ENCODE measurements around the gene WWOX.
"Not testable (repeated sequence)": the region's sequence is repeated elsewhere in the genome, so short reads cannot be mapped to it uniquely, and the experiment has no call there.

Gene WWOX

DNA sequence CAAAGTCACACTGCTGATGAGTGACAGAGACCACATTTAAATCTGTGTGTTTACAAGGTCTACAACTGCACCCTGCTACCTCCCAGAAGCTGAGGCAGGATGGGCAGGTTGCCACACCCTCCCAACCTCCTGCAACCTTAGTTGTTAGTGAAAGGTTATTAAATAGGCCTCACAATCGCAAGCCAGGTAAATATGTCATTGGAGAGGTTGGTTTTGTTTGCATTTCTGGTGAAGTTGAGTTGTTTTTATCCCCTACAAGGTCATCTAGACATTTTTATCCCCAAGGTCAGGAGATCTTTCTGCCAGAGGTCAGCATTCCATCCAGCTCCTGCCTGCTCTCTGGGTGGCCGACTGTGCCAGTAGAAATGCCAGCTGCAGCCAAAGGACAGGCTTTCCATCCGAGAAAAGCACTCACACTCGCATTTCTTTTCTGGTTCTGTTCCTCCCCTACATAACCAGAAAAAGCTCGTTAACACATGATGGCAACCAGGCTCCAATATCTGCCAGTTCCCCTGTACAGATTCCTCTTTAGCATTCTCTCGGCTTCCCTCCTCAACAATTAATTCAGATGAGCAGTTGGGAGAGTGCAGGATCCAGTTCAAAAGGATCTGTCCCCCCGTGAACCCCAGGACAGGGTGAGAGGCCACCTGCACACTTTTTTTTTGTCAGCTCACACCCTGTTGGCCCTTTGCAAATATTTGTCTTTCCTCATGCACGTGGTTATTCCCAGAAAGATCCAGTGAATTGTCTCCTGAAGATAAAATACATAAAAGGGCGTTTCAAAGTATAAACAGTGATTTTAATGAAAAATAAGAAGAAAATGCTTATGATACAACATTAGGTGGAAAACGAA lies 938.3 kb downstream of the WWOX start:
- DNase-seq (ENCODE audit: low spot score), result no peak

- no peak for DNase-seq (ENCODE audit: low spot score)
Observed at GRCh38 chr16:79041206-79041605, 941.8 kb downstream of the WWOX start.

DNA sequence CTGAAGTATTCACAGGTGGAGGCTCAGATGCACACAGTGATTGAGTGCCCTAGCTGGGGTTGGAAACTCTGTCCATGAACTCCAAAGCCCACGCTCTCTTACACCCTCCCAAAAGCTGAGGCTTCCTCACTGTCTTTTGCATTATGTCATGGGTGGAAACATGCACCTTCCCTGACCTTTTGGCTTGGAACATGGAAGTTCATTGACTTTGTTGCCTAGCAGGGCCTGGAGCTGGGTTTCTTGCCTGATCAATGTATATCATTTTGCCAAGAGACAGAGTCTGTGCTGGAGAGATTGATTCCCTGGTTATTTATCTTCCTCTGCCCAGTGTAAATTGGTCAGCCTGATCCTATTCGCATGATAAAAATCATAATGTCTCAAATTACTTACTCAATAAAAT lies 942.7 kb downstream of the WWOX start:
- DNase-seq (ENCODE audit: low spot score), result no peak

DNA sequence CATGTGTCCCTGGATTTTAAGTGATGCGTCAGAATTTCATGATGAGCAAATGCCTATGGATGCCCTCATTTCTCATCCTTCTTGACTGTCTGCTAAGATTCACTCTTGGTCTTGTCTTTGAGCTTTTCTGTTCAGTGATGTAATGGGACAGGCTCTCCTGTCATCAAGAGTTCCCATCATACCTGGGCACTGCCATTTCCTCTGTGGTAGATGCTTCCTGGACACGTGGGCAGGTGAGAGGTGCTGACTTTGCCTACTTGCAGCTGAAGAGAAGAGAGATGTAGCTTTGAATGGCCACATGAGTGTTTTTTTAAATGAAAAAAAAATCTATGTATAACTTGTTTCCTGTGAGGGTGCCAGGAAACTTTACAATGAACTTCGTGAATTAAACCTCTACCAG lies 943.4 kb downstream of the WWOX start:
- no peak for DNase-seq (ENCODE audit: low spot score)

GRCh38 chr16:79045191-79045590 lies 945.7 kb downstream of the WWOX start:
- no peak for DNase-seq (ENCODE audit: low spot score)

- DNase-seq (ENCODE audit: low spot score), result no peak
Observed at GRCh38 chr16:79047337-79047736, 947.9 kb downstream of the WWOX start.

GRCh38 chr16:79049040-79049439 lies 949.6 kb downstream of the WWOX start:
- no peak for DNase-seq (ENCODE audit: low spot score)

DNA sequence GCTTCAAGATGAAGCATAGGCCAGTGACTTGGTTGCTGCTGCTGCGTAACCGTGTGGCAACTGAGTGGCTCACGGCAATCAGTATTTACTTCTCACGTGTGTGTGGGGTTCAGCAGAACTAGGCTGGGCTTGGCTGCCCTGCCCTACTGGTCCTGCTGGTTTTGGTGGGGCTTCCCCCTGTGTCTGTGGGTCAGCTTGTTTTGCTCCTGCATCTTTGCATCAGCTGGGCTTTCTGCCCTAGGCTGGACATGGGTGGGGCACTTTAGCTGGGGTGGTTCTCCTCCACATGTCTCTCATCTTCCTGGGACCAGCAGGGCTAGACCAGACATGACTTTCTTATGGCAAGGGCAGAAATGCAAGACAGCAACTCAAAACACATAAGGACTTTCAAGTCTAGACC lies 950.6 kb downstream of the WWOX start:
- no peak for DNase-seq (ENCODE audit: low spot score)

DNA sequence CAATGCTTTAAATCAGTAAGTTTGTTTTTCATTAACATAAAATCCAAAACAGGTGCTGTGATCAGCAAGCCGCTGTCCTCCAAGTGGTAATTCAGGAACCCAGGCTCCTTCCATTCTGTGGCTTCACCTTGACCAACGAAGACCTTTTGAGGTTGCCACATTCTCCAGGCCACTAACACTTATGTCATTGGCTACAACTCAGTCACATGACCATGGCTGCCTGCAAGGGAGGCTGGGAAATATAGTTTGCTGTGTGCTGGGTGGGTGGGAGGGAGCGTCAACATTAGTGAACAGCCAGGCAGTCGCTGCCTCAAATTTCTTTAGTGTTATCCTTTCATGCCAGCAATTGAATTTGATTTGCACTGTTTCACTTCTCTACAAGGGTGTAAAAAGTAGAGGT lies 951.9 kb downstream of the WWOX start:
- DNase-seq (ENCODE audit: low spot score), result no peak

- DNase-seq (ENCODE audit: low spot score), result not testable (repeated sequence)
Observed at GRCh38 chr16:79052198-79052597, 952.7 kb downstream of the WWOX start.

- DNase-seq (ENCODE audit: low spot score), result no peak
Observed at GRCh38 chr16:79053577-79053976, 954.1 kb downstream of the WWOX start.

- no peak for DNase-seq (ENCODE audit: low spot score)
Observed at GRCh38 chr16:79054211-79054984, 954.9 kb downstream of the WWOX start.

DNA sequence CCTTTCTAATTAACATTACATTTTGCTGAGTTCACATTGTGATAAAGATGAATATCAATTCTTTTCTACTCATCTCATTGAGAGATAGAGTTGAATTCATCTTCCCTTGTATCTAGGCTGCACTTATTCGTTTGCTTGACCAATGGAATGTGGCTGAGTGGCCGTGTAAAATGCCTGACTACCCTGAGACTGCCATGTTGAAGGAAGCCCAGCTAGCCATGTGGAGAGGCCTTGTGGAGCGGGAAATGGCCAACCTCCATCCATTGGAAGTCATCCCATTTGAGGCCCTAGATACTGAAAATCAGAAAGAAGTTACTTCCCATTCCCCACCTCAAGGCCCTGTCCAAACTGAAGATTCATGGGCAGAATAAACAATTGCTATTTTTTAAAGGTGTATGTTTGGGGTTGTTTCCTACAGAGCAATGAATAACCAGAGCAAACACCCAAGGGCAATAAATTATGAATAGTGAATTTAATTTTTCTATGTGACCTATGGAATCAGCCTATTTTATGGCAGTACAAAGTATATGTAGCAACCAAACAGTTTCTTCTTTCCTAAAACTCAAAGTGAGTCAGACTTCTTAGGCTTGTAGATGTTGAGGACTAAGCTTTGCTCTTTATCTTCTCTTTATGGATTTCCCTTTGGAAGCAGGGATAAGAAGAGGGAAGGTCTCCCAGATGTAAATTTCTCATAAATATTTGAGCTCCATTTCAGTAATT lies 956.0 kb downstream of the WWOX start:
- DNase-seq (ENCODE audit: low spot score), result no peak

- no peak for DNase-seq (ENCODE audit: low spot score)
Observed at GRCh38 chr16:79061181-79061580, 961.7 kb downstream of the WWOX start.

DNA sequence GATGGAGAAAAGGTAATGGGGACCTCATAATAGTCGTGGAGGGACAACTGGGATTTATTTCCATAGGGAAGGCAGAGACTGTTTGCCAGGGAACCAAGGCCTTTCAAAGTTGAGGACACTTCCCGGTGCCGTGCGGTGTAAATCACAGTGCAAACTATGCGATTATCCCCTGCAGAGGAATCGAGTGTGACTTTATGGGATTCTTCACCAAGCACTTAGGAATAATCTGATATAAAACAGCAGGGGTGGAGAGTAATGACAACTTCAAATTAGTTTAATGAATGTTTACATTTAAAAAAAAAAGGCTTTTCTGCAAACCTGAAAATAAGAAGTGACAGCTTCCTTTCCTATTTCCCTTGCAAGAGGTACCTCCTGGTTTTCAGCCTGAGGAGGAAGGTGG lies 962.9 kb downstream of the WWOX start:
- no peak for DNase-seq (ENCODE audit: low spot score)

DNA sequence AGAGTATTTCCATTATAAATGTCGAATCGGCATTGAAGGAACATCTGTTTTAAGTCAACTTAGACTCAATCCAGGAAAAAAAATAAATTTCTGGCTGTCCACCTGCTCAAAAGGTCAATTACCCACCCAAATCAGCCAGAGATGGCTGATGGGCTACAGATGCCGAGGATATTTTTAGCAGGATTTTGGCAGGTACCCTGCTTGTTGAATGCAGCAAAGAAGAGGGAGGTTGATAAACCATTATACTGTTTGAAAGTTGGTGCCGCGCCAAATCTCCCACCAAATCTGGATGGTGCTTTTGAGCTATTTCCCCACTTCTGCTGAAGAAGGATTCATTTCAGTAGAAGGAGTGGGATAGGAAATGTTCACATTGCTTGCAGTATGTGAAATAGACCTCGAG lies 963.4 kb downstream of the WWOX start:
- no peak for DNase-seq (ENCODE audit: low spot score)

DNA sequence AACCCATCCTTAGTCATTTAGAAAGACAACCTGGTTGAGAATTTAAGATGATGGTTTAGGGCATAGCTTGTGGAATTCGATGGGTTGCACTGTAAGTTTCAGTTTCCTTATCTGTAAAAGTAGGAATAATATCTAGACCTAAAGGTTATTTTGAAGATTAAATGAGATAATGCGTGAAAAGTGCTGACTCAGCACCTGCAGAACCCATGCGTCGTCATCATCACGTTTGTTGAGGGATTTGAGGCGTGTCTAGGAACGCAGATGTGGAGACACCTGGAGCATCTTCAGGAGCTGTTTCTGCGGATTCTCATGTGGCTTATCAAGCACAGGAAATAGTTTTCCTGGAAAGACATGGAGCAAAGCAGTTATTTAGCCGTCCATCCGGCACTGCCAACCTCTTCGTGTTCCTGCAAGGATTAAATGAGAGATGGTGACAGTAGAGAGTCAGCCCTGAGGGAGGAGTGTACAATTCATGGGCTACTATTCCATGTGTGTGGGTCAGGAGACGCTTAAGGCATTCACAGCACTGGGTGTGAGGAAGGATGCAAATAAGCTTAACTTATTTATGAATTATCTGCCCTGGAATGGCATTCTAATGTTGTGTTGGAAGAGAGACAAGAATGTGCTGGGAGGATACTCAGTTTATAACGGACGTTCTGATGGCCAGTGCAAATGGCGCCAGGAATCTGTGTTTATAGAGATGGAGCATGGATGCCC lies 965.0 kb downstream of the WWOX start:
- DNase-seq (ENCODE audit: low spot score), result no peak

- DNase-seq (ENCODE audit: low spot score), result no peak
Observed at GRCh38 chr16:79066561-79066960, 967.1 kb downstream of the WWOX start.

DNA sequence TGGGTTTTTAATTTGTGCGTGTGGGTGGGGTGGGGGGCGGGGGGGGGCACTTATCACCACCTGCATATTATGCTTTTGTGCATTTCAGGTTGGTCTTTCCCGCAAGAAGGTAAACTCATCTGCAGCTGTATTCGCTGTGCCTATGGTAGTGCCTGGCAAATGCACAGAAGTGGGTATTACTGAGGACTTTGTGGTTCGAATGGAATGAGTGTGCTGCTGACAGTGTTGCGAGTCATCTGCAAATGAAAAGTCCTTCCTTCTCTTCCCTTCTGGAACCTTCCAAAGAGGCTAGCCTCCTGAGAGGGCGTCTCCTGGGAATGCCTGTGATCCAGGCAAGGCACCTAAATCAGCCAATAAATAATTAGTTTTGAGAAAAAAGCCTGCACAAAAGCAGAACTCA lies 968.1 kb downstream of the WWOX start:
- no peak for DNase-seq (ENCODE audit: low spot score)

- DNase-seq (ENCODE audit: low spot score), result no peak
Observed at GRCh38 chr16:79069121-79069520, 969.7 kb downstream of the WWOX start.

DNA sequence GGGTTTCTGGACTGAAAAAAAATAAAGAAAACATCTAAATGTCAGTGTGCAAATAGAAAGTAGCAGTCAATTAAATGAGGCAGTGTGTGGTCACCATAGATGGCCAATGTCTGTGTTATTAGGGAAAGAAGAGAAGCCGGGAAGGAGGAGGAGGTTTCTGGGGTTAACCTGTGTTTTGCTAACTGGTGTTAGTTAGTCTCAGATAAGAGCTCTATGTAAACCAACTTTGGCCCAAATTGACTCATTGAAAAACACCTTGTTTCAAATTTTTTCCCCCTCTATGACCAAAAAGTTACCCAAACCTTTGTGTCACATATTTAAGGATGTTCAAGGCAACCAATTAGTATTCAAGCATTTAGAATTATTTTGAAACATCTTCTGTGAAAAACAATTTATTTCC lies 970.2 kb downstream of the WWOX start:
- no peak for DNase-seq (ENCODE audit: low spot score)

DNA sequence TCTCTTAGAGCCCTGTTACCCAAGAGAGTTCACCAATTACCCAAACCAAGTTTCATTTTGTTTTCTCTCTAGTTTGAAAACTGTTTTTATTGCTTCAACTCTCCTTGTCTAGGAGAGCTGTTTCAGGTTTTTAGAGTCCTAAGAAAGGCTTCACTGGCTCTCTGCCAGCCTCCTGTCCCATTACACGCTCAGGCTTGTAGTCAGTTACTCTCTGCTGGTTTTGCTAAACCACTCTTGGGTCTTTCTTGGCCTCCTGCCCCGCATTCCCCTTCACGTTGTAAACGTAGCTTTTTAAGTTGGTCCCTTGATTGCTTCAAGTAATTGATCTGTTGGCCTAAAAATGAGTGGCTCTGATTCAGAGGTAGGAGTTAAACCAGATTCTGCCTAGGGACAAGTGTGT lies 972.0 kb downstream of the WWOX start:
- no peak for DNase-seq (ENCODE audit: low spot score)
